Panc1 (cell line): ENCODE results near the gene SLC17A7. TPM values are rescaled to one million over a fixed set of nuclear protein-coding genes. Genes with fewer than 3 reads are reported as not detected.

Source experiments
- ATAC-seq: fragments of 200-7000 bp; cut with Tn5 transposase; 2 replicates; pipeline ENCODE4 v1.9.1; 2020; ENCODE audit warnings: mild to moderate bottlenecking, moderate library complexity
- BruUV-seq: library from RNA; stranded (reverse); fragments of 400-500 nt; replicated peaks from 2 replicates; lab custom pipeline; 2021; lab: Mats Ljungman, UMichigan
- CTCF ChIA-PET: fragments of 300-600 bp; sonication (Branson Sonifier 250); formaldehyde crosslinking; loops from one replicate; lab custom pipeline; 2022; ENCODE audit warnings: antibody characterized with exemption; lab: Charles Lee
- POLR2A ChIA-PET: fragments of 300-600 bp; sonication (Branson Sonifier 250); formaldehyde crosslinking; loops from one replicate; lab custom pipeline; 2022; ENCODE audit warnings: antibody characterized with exemption; lab: Charles Lee
- DNase-seq: peaks from one replicate; pipeline ENCODE4 v3.0.0-alpha.2; 2010; ENCODE audit warnings: low read depth, low spot score
- H3K27ac ChIP-seq: 2 replicates; pipeline ENCODE4 v1.5.1; 2011; ENCODE audit warnings: mild to moderate bottlenecking, low read length, inconsistent platforms
- H3K27me3 ChIP-seq: fragments of 200-500 bp; sonication (Bioruptor generic); 2 replicates; pipeline ENCODE4 v1.6.0; 2014; ENCODE audit warnings: low read length, inconsistent platforms; ENCODE audit not compliant: control insufficient read depth, insufficient read depth
- H3K36me3 ChIP-seq: fragments of 200-500 bp; sonication (Bioruptor generic); 2 replicates; pipeline ENCODE4 v1.5.1; 2014; ENCODE audit warnings: inconsistent platforms, mild to moderate bottlenecking, low read length, moderate library complexity; ENCODE audit not compliant: control insufficient read depth, insufficient read depth
- H3K4me1 ChIP-seq: 2 replicates; pipeline ENCODE4 v1.5.1; 2011; ENCODE audit warnings: inconsistent platforms, mild to moderate bottlenecking, low read length, moderate library complexity; ENCODE audit not compliant: control insufficient read depth, insufficient read depth
- H3K4me3 ChIP-seq, 2 experiments: 2 replicates each; pipeline ENCODE4 v1.5.1; 2011 to 2012; ENCODE audit warnings: low read depth in 2 of 2, low read length in 2 of 2, mild to moderate bottlenecking in 2 of 2, inconsistent platforms in 1 of 2, moderate library complexity in 1 of 2
- H3K9me3 ChIP-seq: fragments of 200-500 bp; sonication (Bioruptor generic); 2 replicates; pipeline ENCODE4 v1.5.1; 2014; ENCODE audit warnings: low read depth, mild to moderate bottlenecking, inconsistent platforms, low read length, moderate library complexity; ENCODE audit not compliant: control insufficient read depth, insufficient read depth
- CTCF ChIP-seq: fragments of 450-650 bp; IDR thresholded peaks from 2 replicates; pipeline ENCODE4 v1.5.1; 2017; ENCODE audit warnings: mild to moderate bottlenecking
- POLR2AphosphoS5 ChIP-seq: IDR thresholded peaks from 2 replicates; pipeline ENCODE4 v1.6.1; 2012; ENCODE audit warnings: mild to moderate bottlenecking, low read depth, low read length, moderate library complexity
- REST ChIP-seq, 2 experiments: IDR thresholded peaks; 2 replicates each; pipeline ENCODE4 v1.6.1; 2011 to 2012; ENCODE audit warnings: low read depth in 2 of 2, control low read depth in 1 of 2, low read length in 1 of 2, mild to moderate bottlenecking in 1 of 2, moderate library complexity in 1 of 2; ENCODE audit not compliant: insufficient read depth in 1 of 2
- SIN3A ChIP-seq: IDR thresholded peaks from 2 replicates; pipeline ENCODE4 v1.6.1; 2012; ENCODE audit warnings: low read depth, mild to moderate bottlenecking, low read length, moderate library complexity, borderline replicate concordance; ENCODE audit not compliant: insufficient read depth
- TCF7L2 ChIP-seq: IDR thresholded peaks from 2 replicates; pipeline ENCODE4 v1.6.1; 2011; ENCODE audit warnings: mild to moderate bottlenecking, low read depth, low read length, inconsistent platforms
- in situ Hi-C: cut with HindIII; loops from 2 replicates; pipeline ENCODE4 v1.10.0; 2016; ENCODE audit warnings: low sequenced_read_pairs, low pct_unique_long_range_greater_than_20kb
- intact Hi-C: fragments of 100-400 bp; cut with micrococcal nuclease; formaldehyde crosslinking; loops from one replicate; pipeline ENCODE4 v1.10.0; 2022; ENCODE audit not compliant: unreplicated experiment
- total RNA-seq: library from RNA; stranded (reverse); gene quantifications from one replicate; pipeline ENCODE4 v1.2.1, GENCODE V29; 2021; ENCODE audit not compliant: unreplicated experiment

SLC17A7 gene
- total RNA-seq, 1 experiment from 2014 or later: 1.2 TPM

- ChIA-PET POLR2A (interaction anchor here (0.7 kb wide), 1 partner anchor 131 kb away, joined by 3 read pairs; no protein-coding TSS in a partner anchor), CTCF (no interaction called here)
- intact Hi-C loops: no loop called here
- Histone ChIP-seq H3K36me3 (no peaks in the 10 kb centered on the region), H3K9me3 (no peaks in the 10 kb centered on the region), H3K27me3 (no peaks in the 10 kb centered on the region), H3K27ac (no peak overlapping the region), H3K4me3 (no peak overlapping the region), H3K4me1 (no peaks in the 10 kb centered on the region; the same call in 1 of the 2 replicates)
- in situ Hi-C loops: no loop called here
- ATAC-seq (no peak), DNase-seq (no peak)
- TF ChIP-seq TCF7L2 (no peak), CTCF (no peak)
- BruUV-seq: no TSS peak
These were observed 17.2 kb upstream of the SLC17A7 start for GRCh38 chr19:49458567-49458903.

GRCh38 chr19:49456326-49456725 is 15.0 kb upstream of the SLC17A7 start:
- no peaks in the 10 kb centered on the region; the same call in 1 of the 2 replicates for H3K4me1 ChIP-seq
- no peaks in the 10 kb centered on the region for H3K27me3 ChIP-seq
- DNase-seq (no peak), ATAC-seq (no peak)
- intact Hi-C loops: no loop called here
- no peak overlapping the region for H3K27ac ChIP-seq
- no TSS peak for BruUV-seq
- in situ Hi-C loops: no loop called here
- ChIA-PET CTCF (no interaction called here), POLR2A (no interaction called here)
- H3K4me3 ChIP-seq: no peak overlapping the region
- H3K9me3 ChIP-seq: no peaks in the 10 kb centered on the region
- no peaks in the 10 kb centered on the region; the same call in 1 of the 2 replicates for H3K36me3 ChIP-seq
- TF ChIP-seq TCF7L2: no peak
- TF ChIP-seq SIN3A: no peak
- no peak for TF ChIP-seq CTCF
- TF ChIP-seq POLR2AphosphoS5: no peak
- TF ChIP-seq REST (IDR thresholded peaks at IDR 0.05; ENCODE audit: insufficient read depth in 1 of 2, low read depth in 2 of 2, low read length in 1 of 2): no peak
